Endothelial cell of umbilical vein (primary cell): Measurements from ENCODE around the gene KCNK13.

Experiments
- CTCF ChIP-seq, 2 donors: IDR thresholded peaks; 1 replicate in 1 of 2; 2 replicates in 1 of 2; pipeline ENCODE4 v1.5.1; 2011; ENCODE audit warnings: low read length in 2 of 2, mild to moderate bottlenecking in 2 of 2, moderate library complexity in 2 of 2, control low read depth in 1 of 2, inconsistent platforms in 1 of 2, low read depth in 1 of 2; ENCODE audit not compliant: insufficient read depth in 1 of 2; ENCODE audit errors: extremely low read depth in 1 of 2
- EZH2 ChIP-seq: IDR thresholded peaks from 2 replicates; pipeline ENCODE4 v1.6.1; 2012; ENCODE audit warnings: borderline replicate concordance, low read depth, mild to moderate bottlenecking, moderate library complexity, low read length, inconsistent platforms; ENCODE audit not compliant: severe bottlenecking

DNA sequence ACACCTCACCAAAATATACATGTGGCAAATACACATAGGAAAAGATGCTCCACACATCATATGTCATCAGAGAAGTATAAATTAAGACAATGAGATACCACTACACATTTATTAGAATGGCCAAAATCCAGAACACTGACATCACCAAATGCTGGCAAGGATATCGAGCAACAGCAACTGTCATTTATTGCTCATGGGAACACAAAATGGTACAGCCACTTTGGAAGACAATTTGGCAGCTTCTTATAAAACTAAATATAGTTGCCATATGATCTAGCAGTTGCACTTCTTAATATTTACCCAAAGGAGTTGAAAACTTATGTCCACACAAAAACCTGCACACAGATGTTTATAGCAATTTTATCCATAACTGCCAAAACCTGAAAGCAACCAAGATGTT is 7.0 kb upstream of the KCNK13 start:
- TF ChIP-seq CTCF (IDR thresholded peaks at IDR 0.05; ENCODE audit: extremely low read depth in 1 of 2, insufficient read depth in 1 of 2, low read depth in 1 of 2, low read length in 2 of 2) (no peak), EZH2 (no peak)
